ENCODE measurements around the gene BGLAP.

The BGLAP gene

DNA sequence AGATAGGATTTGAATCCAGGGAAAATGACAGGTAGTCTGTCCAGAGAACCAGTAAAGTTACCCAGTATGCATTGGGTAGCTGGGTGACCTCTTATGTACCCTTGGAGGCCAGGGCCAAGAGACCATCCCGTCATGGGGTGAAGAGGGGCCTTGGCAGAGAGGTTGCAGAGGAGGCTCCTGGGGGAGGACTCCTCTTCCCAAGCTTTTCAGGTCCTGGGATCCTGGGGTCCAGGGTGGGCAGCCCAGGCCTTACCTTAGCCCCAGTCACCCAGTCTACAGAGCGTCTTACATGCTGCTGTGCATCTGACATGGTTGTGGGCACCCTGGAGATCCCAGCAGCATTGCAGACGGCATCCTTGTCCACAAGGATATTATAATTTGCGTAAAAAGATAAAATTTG, 15.2 kb upstream of the BGLAP start:
- no peak for DNase-seq (ENCODE audit: low read depth in 2 of 2)

DNA sequence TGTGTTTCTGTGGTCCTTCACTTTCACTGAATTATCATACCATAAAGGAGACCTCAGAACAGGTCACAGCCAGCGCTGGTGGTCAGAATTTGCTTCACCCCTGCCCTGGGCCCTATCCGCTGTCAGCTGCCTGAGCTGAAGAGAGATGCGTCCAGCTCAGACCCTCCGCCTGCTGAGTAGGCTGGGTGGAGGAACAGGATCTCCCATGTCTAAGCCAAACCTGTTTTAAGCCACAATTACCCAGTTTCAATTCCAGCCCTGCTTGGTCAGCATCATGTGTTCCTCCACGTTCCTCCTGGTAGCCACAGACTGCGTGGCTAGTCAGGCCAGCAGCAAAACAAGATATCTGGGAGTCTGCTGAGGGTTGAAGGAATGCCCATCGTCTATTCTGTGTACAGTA, 13.5 kb upstream of the BGLAP start:
- no peak for DNase-seq (ENCODE audit: low read depth in 2 of 2)

DNA sequence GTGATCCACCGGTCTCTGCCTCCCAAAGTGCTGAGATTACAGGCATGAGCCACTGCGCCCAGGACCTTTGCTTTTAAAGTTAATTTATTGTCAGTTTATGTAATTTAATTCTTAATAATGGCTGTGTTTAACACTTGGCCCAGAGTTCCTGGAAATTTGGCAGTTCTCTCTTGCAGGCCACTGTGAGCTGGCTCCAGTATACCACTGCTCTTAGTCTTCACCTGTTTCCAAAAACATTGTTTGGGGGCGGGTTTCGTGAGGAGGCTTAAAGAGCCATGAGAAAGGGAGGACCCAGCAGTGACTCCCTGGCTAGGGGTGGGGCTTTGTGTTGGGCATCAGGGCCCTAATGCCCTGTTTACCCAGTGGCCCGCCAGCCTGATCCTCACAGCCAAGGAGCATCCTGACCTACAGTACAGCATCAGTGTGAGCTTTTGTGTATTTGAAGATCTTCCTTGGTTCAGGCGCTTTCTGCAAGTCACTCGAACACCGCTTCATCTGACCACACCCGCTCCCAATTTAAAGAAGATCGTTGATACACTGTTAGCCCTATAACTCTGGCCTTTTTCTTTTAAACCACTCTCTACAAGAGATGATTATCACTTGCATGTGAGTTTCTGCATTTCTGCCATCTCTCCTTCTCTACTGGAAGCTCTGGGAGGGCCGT, 12.0 kb upstream of the BGLAP start:
- no peak for DNase-seq (ENCODE audit: low read depth in 2 of 2)

DNA sequence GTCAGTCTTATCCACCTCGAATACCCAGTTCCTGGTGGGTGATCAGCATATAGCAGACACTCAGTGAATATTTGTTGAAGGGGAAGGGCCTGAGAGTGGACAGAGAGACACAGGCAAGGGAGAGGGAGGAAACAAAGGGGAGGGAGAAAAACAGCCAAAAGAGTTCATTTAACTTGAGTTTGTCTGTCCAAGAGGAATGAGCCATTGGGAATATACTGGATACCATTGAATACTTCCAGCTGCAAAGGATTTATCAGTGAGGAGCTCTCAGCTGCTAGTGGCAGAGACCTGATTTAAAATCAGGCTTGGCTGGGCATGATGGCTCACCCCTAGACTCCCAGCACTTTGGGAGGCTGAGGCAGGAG, 11.5 kb upstream of the BGLAP start:
- no peak for DNase-seq (ENCODE audit: low read depth in 2 of 2)

DNA sequence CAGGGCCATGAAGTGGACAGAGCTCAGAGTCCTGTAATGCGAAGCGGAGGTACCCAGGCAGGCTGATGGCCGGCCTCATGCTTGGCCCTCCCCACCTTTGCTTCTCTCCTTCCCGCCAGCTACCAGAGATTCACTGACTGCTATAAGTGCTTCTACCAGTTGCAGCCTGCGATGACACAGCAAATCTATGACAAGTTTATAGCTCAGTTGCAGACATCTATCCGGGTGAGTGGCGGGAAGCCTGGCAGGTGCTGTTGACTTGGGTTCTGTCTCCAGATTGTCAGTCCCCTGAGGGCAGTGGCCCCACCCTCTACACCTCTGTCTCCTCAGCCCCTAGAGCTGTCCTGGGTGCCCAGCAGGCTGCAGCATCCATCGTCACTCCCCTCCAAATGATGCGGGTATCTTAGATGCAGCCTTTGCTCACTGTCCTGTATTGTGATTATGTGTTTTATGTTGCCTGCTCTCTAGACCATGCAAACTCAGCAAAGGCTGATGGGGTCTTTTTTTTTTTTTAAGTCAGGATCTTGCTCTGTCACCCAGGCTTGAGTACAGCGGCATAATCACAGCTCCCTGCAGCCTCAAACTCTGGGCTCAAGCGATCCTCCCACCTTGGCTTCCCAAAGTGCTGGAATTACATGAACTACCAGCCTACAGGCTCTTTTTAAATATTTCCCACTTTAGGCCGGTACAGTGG, 9.6 kb upstream of the BGLAP start:
- no peak for DNase-seq (ENCODE audit: low read depth in 2 of 2)

DNA sequence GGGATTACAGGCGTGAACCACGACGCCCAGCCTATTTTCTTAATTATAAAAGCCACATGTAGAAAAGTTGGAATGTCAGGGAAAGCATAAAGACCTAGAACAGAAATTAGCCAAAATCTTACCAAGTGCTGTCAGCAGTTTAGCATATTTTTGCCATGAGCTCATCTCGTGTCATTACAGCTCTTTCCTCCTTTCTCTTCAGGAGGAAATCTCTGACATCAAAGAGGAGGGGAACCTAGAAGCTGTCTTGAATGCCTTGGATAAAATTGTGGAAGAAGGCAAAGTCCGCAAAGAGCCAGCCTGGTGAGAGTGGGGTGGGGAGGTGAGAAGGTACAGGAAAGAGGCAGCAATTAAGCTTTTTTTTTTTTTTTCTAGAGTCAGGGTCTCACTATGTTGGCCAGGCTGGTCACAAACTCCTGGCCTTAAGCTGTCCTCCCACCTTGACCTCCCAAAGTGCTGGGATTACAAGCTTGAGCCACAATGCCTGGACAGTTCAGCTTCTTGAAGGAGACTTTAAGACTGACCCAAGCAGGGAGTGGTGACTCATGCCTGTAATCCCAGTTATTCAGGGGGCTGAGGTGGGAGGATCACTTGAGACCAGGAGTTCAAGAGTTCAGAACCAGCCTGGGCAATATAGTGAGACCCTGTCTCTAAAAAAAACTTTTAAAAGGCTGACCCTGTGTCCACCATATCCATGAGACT, 8.4 kb upstream of the BGLAP start:
- DNase-seq (ENCODE audit: low read depth in 2 of 2) = peak; percentile 68

DNA sequence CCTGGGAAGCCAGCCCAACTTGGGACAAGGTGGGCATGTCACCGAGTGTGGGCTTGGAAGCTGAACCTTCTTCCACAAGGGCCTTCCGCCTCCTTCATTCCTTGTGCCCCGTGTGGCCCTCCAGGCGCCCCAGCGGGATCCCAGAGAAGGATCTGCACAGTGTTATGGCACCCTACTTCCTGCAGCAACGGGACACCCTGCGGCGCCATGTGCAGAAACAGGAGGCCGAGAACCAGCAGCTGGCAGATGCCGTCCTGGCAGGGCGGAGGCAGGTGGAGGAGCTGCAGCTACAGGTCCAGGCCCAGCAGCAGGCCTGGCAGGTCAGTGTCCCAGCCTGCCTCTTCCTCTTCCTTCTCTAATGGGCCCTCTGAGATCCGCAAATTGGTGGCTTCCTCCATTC, 5.8 kb upstream of the BGLAP start:
- DNase-seq (ENCODE audit: low read depth in 2 of 2) = no peak

DNA sequence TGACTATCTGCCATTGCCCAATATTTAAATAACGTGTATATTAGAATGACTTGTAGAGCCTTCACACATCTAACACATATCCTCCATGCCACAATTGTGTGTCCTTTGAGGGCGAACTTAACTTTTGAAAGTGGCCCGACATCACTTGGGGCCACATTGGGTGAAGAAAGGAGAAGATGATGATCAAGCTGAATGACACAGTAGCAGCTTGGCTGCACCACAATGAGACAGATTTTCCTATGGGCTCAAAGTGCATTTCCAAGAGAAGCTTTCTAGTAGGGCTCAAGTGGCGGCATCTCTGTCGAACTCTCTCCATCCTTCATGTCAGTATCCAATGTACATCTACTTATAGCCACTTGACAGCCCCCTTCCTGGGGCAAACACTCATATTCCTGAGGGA, 3.7 kb upstream of the BGLAP start:
- no peak for DNase-seq (ENCODE audit: low read depth in 2 of 2)

DNA sequence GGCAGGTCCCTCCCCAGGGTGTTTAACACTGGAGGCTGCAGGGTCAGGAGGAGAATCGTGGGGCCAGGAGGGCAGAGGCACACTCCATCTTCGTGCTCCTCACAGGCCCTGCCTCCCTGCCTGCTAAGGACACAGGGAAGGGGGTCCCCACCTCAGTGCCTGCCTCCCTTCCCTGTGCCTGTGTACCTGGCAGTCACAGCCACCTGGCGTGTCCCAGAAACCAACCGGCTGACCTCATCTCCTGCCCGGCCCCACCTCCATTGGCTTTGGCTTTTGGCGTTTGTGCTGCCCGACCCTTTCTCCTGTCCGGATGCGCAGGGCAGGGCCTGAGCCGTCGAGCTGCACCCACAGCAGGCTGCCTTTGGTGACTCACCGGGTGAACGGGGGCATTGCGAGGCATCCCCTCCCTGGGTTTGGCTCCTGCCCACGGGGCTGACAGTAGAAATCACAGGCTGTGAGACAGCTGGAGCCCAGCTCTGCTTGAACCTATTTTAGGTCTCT, 623 bp upstream of the BGLAP start:
- DNase-seq (ENCODE audit: low read depth in 2 of 2) = no peak

DNA sequence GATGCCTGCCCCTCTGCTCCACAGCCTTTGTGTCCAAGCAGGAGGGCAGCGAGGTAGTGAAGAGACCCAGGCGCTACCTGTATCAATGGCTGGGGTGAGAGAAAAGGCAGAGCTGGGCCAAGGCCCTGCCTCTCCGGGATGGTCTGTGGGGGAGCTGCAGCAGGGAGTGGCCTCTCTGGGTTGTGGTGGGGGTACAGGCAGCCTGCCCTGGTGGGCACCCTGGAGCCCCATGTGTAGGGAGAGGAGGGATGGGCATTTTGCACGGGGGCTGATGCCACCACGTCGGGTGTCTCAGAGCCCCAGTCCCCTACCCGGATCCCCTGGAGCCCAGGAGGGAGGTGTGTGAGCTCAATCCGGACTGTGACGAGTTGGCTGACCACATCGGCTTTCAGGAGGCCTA, 754 bp downstream of the BGLAP start:
- DNase-seq (ENCODE audit: low read depth in 2 of 2) = no peak

DNA sequence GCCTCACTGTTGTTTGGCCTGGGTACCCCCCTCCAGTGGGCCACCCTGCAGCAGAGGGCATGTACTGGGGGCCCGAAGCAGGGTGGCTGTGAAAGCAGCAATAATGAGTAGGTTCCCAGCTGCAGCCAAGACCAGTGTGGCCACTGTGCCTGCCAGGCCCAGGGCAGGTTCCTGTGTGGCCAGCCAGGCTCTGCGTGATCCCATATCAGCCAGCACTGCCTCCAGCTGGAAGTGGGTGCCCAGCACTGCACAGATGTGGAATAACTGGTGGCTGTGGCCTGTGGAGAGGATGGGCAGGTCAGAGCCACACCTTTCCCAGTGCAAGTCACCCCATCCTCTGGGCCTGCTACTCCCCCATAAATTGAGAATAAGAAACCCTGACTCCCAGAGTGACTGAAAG, 2.1 kb downstream of the BGLAP start:
- DNase-seq (ENCODE audit: low read depth in 2 of 2) = no peak

DNA sequence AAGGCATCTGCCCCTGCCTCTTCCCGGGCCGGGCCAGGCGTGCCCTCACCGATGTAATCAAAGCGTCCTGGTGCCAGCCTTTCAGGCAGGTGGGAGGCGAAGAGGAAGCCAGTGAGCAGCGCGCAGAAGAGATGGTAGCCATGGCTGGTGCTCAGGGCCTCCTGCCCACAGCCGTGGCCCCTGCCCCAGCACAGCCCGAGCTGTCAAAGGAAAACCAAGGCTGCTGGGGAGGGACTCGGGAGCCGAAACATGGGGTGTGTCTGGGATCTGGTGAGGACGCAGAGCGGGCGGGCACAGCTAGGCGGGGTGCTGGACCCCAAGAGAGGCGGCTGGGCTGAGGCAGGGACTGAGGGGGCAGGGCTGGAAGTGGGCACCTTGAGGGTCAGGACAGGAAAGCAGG, 2.7 kb downstream of the BGLAP start:
- no peak for DNase-seq (ENCODE audit: low read depth in 2 of 2)

DNA sequence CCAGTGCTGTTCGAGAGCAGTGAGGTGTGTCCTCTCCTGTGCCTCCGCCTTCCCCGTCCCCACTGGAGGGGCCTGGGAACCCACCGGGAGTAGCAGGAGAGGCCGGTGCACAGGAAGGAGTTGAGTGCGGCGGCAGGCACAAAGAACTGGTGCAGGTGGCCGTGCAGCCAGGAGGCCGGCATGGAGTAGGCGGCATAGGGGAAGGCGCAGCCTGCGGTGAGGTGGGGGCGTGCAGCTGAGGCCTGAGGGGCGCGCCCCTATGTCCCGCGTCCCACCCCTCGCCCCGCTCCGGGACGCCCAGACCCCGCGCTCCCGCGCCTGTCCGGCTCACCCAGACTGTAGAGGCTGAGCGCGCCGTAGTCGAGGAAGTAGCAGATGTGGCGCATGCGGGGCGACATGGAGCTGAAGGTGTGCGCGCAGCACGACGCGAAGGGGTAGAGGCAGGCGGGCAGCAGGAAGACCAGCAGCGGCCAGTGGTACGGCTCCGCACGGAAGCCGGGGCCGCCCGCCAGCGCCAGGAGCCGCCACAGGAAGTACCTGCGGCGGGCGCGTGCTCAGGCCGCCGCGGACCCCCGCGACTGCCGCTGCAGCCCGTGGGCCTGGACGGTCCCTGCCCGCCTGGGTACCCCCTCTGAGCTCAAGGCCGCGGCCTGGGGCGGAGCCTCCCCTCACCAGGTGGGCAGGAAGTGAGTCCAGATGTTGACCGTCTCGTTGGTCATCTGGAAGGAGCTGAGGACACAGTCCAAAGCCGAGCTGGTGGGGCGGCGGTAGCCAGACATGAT, 3.7 kb downstream of the BGLAP start:
- no peak for DNase-seq (ENCODE audit: low read depth in 2 of 2)

DNA sequence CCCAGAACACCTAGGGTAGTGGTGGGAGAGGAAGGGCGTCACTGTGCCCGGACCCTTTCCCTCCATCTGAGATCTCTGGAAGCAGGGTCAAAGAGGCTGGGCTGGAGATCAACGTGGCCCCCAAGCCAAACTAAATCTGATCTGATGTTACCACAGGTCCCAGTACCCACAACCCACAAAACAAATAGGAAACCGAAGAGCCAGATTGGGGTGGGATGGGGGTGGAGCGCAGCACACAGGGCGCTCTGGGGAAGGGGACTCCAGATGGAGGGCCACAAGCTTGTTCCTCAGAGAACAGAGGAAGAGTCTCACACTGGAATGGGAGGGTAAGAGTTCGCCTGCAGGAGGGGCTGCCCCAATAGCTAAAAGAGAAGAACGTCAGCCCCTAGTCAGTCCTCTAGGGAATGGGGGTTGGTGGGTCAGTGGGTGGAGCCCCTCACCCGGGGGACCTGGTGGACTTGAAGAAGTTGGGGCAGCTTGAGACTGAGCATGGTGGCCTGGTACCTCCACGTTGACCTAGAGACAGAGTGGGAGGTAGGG, 4.3 kb downstream of the BGLAP start:
- DNase-seq (ENCODE audit: low read depth in 2 of 2) = no peak

DNA sequence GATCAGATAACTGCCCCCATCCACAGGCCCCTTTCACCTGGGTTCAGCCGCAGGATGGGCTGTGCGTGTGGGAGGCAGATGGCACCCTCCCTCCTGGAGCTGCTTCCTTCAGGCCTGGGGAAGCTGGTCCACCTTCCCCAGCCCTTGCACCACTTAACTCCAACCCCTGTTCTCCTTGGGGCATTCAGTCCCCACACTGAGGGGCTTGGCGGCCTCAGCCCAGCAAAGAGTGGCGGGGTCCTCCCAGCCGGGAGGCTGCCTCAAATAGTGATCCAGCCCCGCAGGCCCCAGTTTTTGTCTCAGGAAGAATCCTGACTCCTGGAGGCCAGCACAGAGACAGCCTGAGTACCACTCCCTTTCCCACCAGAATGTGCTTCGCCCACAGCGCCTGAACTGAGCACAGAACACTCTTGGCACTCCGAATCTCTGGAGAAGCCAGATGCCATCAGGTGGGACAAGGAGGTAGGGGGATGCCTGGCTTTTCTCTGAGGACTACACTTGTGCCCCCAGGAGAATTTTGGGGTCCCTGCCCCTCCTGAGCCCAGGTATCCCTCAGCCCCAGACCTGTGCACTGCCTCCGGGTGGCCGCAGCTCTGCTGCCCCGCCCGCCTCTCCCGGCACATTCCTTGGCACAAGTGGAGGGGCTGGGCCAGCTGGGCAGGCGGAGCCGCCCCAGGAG, 4.9 kb downstream of the BGLAP start:
- no peak for DNase-seq (ENCODE audit: low read depth in 2 of 2)

DNA sequence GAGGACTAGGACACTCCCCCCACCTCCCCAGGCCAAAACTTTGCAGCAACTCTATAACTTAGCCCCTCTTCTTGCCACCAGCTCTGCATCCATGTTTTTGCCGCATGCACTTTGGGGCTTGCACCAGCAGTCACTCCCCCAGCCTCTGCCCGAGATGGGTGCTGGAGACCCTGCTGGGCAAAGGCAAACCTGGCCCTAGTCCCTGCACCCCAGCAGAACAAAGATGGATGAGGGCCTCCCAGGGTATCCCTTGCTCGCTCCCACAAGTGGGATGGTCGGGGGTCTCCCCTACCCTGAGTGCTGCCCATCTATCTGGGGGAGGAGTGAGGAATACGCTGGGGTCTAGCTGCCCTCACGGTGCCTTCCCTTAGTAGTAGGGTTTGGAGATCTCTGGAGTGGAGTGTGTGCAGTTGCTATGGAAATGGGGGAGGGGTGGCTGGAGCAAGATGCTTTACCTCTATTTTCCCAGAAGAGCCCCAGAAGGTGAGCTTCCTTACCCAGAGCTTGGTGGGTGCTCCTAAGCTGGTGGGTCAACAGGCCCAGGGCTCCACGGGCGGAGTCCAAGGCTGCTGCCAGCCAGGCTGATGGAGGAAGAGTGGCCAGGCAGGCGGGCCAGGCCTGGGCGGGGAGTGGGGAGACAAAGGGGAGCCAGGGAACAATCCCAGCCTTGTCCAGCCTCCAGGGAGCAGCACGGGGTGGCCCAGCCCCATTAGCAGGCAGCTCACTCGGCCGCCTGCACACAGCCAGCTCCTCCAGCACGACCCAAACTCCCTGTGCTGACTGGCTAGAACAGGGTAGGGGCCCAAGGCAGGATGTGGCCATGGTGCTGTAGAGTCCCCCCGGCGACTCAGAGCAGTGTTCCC, 5.7 kb downstream of the BGLAP start, which contains the start of gene PAQR6:
PAQR6 (minus strand) TSS at position 597 of the 863 bp plus-strand sequence. CDS start 1,325 bp downstream, outside the sequence.
- no peak for DNase-seq (ENCODE audit: low read depth in 2 of 2)

DNA sequence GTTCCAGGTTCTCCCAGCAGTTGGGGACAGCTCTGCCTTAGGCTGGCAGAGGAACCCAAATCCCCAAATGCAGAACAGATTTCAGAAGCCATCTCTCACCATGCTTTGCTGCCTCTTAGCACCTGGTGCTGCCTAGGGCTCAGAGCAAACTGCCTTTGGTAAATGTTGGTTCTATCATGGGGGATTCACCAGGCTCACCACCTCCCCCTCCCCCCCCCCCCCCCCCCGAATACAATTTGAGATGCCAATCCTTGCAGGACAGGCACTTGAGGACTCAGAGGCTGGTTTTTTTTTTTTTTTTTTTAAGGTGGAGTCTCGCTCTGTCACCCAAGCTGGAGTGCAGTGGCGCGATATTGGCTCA, 6.3 kb downstream of the BGLAP start:
- DNase-seq (ENCODE audit: low read depth in 2 of 2) = no peak

DNA sequence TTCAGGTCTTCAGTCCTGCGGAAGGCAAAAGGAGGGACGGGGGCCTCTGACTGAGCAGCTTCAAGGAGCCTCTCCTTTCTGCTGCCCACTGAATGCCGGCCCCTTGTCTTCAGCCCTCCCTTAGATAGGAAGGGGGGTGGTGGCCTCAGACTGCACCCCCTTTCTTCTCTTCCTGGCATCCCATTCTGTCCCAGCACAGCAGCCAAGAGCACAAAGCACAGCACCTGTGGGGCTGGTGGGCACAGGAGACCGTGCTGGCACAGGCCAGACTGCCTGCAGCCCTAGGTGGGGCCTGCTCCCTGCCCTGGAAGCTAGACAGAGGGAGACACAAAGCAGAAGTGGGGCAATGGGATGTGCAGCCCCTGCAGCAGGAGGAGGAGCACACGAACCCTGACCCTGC, 7.6 kb downstream of the BGLAP start:
- no peak for DNase-seq (ENCODE audit: low read depth in 2 of 2)

DNA sequence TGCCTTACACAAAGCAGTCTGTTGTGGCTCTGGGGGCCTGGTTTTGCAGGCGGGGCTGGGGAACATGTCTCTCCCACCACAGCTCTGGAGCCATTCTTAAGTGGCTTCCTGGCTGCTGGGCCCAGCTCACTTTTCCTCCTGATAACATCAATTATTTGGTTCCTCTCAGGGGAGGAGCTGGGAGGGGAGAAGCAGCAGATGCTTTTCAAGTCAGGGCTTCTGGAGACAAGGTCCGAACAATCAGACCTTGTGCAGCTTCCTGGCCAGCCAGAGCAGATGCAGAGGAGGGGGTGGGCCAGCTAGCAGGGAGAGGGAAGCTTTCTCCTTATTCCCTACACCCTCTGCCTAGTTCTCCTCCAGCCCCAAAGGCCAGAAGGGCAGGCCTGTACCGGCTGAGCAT, 9.5 kb downstream of the BGLAP start:
- DNase-seq (ENCODE audit: low read depth in 2 of 2) = no peak

DNA sequence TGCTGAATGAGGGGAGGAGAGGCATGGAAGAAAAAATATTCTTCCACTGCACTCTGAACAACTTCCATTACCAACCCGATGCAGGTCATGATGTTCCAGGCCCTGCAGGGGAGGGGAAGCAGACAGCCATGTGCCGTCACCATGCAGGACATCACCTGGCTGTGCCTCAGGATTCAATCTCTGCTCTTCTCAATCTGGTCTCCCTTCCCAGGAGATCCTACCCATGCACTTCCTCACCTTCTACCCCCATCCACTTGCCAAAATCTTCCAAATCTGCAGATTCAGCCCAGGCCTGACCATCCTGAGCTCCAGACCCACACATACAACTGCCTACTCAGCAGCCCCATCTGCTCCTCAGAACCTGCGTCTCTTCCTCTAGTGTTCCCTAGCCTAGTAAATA, 11.7 kb downstream of the BGLAP start:
- no peak for DNase-seq (ENCODE audit: low read depth in 2 of 2)

Data from fibroblast of skin of left biceps (primary cell).